Measurements from ENCODE around the gene PLEKHA6.
"Not testable (repeated sequence)": the region's sequence is repeated elsewhere in the genome, so short reads cannot be mapped to it uniquely, and the experiment has no call there.

Gene PLEKHA6

DNA sequence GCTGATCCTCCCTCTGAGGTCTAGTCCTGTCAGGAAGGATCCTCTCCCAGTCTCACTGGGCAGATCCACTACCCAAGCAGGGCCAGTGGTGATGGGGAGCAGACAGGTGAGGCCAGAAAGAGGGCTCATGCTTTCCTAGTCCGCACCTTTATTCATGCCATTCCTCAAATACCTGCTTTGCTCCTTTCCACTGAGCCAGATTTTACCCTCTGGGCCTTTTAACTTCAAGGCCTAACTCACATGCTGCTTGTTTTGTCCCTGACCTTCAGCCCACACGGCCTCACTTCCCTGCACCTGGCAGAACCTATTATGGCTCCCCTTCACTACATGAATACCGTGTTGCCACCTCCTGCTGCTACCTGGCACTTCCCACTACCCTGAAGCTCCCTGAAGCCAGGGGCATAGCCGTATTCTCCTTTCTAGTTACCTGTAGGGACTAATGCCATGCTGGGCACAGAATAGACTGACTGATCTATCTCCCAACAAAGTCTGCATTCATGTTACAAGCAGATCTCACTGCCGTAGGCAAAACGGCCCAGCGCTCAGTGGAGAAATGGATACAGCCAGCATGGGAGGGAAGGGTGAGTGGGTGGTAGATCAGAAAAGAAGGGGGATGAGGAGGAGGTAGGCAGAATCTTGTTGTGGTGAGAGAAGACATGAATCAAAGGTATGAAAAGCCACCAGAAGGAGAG, 109.8 kb downstream of the PLEKHA6 start:
- no peak for FAIRE-seq
- no peak for TF ChIP-seq POU2F2 (IDR thresholded peaks at IDR 0.05; ENCODE audit: low read depth, low read length)
- no peak for TF ChIP-seq PAX5 (IDR thresholded peaks at IDR 0.05; ENCODE audit: insufficient read depth, low read length, severe bottlenecking)
- no peak for TF ChIP-seq POLR2A (IDR thresholded peaks at IDR 0.05; ENCODE audit: low read depth, low read length)
- no peak for TF ChIP-seq SPI1 (IDR thresholded peaks at IDR 0.05; ENCODE audit: low read depth, low read length)
- TF ChIP-seq TAF1 (IDR thresholded peaks at IDR 0.05; ENCODE audit: low read depth, low read length) = no peak
- no peak for TF ChIP-seq POLR2AphosphoS5 (IDR thresholded peaks at IDR 0.05; ENCODE audit: low read depth, low read length)

DNA sequence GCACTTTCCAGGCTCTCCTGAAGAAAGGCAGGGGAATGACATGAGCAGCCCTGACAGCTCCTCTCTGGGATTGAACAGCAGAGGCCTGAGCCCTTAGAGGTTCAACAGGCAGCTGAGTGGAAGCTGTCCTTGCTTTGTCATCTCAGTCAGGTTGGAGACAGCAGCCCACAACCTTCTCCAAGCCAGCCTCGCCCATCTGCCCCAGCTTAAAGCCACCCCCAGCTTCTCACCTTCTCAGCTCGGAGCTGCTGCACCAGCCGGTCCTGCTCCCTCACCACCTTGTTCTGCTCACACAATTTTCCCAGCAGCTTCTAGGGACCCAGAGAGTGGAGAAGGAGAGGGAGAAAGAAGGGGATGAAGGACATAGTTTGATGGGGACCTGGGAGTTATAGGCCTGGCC, 110.8 kb downstream of the PLEKHA6 start:
- FAIRE-seq (no peak), DNase-seq (ENCODE audit: insufficient read length, low spot score) (no peak)
- TF ChIP-seq TAF1 (IDR thresholded peaks at IDR 0.05; ENCODE audit: low read depth, low read length) (no peak), POU2F2 (IDR thresholded peaks at IDR 0.05; ENCODE audit: low read depth, low read length) (no peak), POLR2AphosphoS5 (IDR thresholded peaks at IDR 0.05; ENCODE audit: low read depth, low read length) (no peak), SPI1 (IDR thresholded peaks at IDR 0.05; ENCODE audit: low read depth, low read length) (no peak), PAX5 (IDR thresholded peaks at IDR 0.05; ENCODE audit: insufficient read depth, low read length, severe bottlenecking) (no peak), POLR2A (IDR thresholded peaks at IDR 0.05; ENCODE audit: low read depth, low read length) (no peak)

More for the DNA sequence above, 109.8 kb downstream of the PLEKHA6 start:
- DNase-seq (ENCODE audit: insufficient read length, low spot score) = no peak

DNA sequence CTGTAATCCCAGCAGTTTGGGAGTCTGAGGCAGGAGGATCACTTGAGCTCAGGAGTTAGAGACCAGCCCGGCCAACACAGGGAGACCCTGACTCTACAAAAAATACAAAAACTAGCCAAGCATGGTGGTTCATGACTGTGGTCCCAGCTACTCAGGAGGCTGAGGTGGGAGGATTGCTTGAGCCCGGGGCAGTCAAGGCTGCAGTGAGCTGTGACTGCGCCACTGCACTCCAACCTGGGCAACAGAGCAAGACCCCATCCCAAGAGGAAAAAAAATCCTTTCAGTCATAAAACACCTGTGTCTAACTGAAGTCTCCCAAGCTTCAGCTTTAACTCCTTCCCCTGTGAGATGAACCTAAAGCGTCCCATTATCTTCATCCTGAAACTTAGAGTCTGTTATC, 112.9 kb downstream of the PLEKHA6 start:
- no peak for TF ChIP-seq POU2F2 (IDR thresholded peaks at IDR 0.05; ENCODE audit: low read depth, low read length)
- TF ChIP-seq PAX5 (IDR thresholded peaks at IDR 0.05; ENCODE audit: insufficient read depth, low read length, severe bottlenecking) = no peak
- TF ChIP-seq POLR2AphosphoS5 (IDR thresholded peaks at IDR 0.05; ENCODE audit: low read depth, low read length) = no peak
- no peak for TF ChIP-seq TAF1 (IDR thresholded peaks at IDR 0.05; ENCODE audit: low read depth, low read length)
- no peak for TF ChIP-seq SPI1 (IDR thresholded peaks at IDR 0.05; ENCODE audit: low read depth, low read length)
- no peak for TF ChIP-seq POLR2A (IDR thresholded peaks at IDR 0.05; ENCODE audit: low read depth, low read length)
- no peak for FAIRE-seq

DNA sequence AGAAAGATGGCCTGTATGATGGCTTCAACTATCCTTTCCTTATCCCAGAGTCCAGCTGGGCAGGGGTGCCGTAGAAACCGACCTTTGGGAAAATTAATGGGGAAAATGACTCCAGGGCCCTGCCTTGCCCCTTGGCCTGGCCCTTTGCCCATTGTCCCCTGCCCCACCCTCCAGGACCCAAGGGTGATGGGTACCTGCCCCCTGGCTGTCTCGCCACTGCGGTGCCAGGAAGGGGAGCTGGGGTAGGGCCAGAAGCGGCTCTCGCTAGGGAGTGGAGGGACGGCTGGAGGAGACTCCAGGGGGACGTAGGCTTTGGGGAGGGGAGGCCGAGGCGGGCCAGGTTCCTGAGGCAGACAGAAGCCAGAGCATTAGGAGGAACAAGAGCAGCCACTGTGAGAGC, 116.8 kb downstream of the PLEKHA6 start:
- FAIRE-seq = no peak
- no peak for DNase-seq (ENCODE audit: insufficient read length, low spot score)
- TF ChIP-seq SPI1 (IDR thresholded peaks at IDR 0.05; ENCODE audit: low read depth, low read length) (no peak), POU2F2 (IDR thresholded peaks at IDR 0.05; ENCODE audit: low read depth, low read length) (no peak), PAX5 (IDR thresholded peaks at IDR 0.05; ENCODE audit: insufficient read depth, low read length, severe bottlenecking) (no peak), POLR2AphosphoS5 (IDR thresholded peaks at IDR 0.05; ENCODE audit: low read depth, low read length) (no peak), POLR2A (IDR thresholded peaks at IDR 0.05; ENCODE audit: low read depth, low read length) (no peak), TAF1 (IDR thresholded peaks at IDR 0.05; ENCODE audit: low read depth, low read length) (no peak)

More for the DNA sequence above, 112.9 kb downstream of the PLEKHA6 start:
- no peak for DNase-seq (ENCODE audit: insufficient read length, low spot score)

DNA sequence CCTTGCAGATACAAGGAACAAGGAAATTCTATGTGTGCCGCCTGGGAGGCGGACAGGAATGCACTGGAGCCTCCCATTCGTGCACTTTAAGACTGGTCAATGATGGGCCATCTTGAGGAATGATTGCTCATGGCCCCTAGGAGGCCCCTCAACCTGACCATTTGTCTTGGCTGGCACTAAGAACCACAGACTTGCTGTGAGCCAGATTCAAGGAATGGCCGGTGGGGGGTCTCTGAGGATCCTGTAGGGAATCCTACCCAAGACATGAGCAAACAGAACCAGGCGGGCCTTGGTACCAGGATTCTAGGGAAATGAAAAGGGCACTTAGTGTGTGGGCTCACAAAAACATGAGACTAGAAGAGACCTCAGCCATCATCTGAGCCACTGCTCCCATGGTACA, 117.8 kb downstream of the PLEKHA6 start:
- FAIRE-seq (no peak), DNase-seq (ENCODE audit: insufficient read length, low spot score) (no peak)
- TF ChIP-seq POLR2A (IDR thresholded peaks at IDR 0.05; ENCODE audit: low read depth, low read length) = no peak
- TF ChIP-seq PAX5 (IDR thresholded peaks at IDR 0.05; ENCODE audit: insufficient read depth, low read length, severe bottlenecking) = no peak
- no peak for TF ChIP-seq TAF1 (IDR thresholded peaks at IDR 0.05; ENCODE audit: low read depth, low read length)
- TF ChIP-seq POLR2AphosphoS5 (IDR thresholded peaks at IDR 0.05; ENCODE audit: low read depth, low read length) = no peak
- no peak for TF ChIP-seq POU2F2 (IDR thresholded peaks at IDR 0.05; ENCODE audit: low read depth, low read length)
- no peak for TF ChIP-seq SPI1 (IDR thresholded peaks at IDR 0.05; ENCODE audit: low read depth, low read length)

DNA sequence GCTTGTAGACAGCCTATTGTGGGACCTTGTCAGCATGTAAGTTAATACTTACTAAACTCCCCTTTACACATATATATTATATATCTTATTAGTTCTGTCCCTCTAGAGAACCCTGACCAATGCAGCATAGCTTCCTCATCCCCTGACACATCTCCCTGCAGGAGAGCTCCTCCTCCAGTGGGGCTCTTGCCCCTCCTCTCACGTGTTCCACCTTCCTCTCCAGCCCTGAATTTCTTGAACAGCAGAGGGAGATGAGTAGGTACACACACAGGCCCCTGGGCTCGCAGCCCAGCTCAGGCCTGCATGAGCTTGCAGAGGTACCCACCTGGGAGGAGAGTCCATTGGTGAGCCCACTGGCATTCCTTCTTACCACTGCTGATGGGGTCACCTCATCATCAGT, 118.7 kb downstream of the PLEKHA6 start:
- no peak for DNase-seq (ENCODE audit: insufficient read length, low spot score)
- TF ChIP-seq POLR2AphosphoS5 (IDR thresholded peaks at IDR 0.05; ENCODE audit: low read depth, low read length) = no peak
- TF ChIP-seq POLR2A (IDR thresholded peaks at IDR 0.05; ENCODE audit: low read depth, low read length) = no peak
- no peak for TF ChIP-seq POU2F2 (IDR thresholded peaks at IDR 0.05; ENCODE audit: low read depth, low read length)
- no peak for TF ChIP-seq PAX5 (IDR thresholded peaks at IDR 0.05; ENCODE audit: insufficient read depth, low read length, severe bottlenecking)
- FAIRE-seq = no peak

DNA sequence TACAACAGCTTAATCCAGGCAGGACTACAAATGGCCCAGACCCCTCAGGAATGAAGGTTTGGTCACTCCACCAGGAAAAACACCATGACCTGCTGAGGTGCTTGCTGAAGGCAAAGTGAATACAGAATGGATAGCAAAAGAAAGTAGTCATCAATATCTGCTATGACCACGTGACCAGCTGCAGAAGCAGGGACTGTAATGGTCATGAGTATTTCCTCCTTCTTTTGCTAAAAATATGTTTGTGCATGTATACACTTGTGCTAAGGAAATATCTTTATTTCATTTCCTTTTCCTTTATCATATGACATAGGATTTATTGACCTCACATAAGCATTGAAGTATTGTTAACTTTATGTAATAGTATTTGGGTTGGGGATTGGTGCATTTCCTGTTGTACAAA, 119.5 kb downstream of the PLEKHA6 start:
- TF ChIP-seq SPI1 (IDR thresholded peaks at IDR 0.05; ENCODE audit: low read depth, low read length) = no peak
- TF ChIP-seq POLR2AphosphoS5 (IDR thresholded peaks at IDR 0.05; ENCODE audit: low read depth, low read length) = no peak
- no peak for TF ChIP-seq POLR2A (IDR thresholded peaks at IDR 0.05; ENCODE audit: low read depth, low read length)
- no peak for FAIRE-seq
- DNase-seq (ENCODE audit: insufficient read length, low spot score) = no peak

DNA sequence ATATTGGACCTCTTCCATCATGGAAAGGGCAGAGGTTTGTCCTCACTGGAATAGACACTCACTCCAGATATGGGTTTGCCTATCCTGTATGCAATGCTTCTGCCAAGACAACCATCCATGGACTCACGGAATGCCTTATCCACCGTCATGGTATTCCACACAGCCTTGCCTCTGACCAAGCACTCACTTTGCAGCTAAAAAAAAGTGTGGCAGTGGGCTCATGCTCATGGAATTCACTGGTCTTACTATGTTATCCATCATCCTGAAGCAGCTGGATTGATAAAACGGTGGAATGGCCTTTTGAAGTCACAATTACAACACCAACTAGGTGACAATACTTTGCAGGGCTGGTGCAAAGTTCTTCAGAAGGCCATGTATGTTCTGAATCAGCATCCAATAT, 120.3 kb downstream of the PLEKHA6 start:
- DNase-seq (ENCODE audit: insufficient read length, low spot score); FAIRE-seq: not testable (repeated sequence)

DNA sequence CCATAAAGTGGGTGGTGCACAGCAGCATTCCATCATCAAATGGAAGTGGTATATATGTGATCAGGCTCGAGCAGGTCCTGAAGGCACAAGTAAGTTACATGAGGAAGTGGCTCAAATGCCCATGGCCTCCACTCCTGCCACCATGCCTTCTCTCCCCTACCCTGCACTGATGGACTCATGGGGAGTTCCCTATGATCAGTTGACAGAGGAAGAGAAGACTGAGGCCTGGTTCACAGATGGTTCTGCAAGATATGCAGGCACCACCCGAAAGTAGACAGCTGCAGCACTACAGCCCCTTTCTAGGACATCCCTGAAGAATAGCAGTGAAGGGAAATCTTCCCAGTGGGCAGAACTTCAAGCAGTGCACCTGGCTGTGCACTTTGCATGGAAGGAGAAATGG, 121.2 kb downstream of the PLEKHA6 start:
- FAIRE-seq; DNase-seq (ENCODE audit: insufficient read length, low spot score): not testable (repeated sequence)

DNA sequence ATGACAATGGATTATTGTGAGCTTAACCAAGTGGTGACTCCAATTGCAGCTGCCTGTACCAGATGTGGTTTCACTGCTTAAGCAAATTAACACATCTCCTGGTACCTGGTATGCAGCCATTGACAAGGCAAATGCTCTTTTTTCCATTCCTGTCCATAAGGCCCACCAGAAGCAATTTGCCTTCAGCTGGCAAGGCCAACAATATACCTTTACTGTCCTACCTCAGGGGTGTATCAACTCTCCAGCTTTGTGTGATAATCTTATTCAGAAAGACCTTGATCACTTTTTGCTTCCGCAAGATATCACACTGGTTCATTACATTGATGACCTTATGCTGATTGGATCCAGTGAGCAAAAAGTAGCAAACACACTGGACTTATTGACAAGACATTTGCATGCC, 122.2 kb downstream of the PLEKHA6 start:
- not testable (repeated sequence) for FAIRE-seq; DNase-seq (ENCODE audit: insufficient read length, low spot score)

DNA sequence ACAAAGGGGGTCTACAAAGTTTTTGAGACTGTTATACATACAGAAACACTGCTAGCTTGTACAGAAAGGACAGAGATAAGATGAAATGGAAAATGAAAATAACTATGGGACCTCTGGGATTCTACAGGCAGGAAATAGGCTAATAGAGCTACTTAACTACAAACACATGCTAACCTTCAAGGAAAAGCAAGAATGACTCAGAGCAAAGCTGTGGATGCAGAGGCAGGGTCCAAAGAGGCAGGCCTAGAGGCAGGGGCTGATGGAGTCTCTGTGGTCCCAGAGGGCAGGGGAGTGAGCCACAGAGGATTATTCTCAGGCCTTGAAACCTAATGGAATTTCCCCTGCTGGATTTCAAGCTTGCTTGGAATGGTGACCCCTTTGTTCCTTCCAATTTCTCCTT, 127.2 kb downstream of the PLEKHA6 start:
- no peak for FAIRE-seq
- DNase-seq (ENCODE audit: insufficient read length, low spot score) = no peak
- TF ChIP-seq PAX5 (IDR thresholded peaks at IDR 0.05; ENCODE audit: insufficient read depth, low read length, severe bottlenecking) (no peak), POLR2AphosphoS5 (IDR thresholded peaks at IDR 0.05; ENCODE audit: low read depth, low read length) (no peak), TAF1 (IDR thresholded peaks at IDR 0.05; ENCODE audit: low read depth, low read length) (no peak), POU2F2 (IDR thresholded peaks at IDR 0.05; ENCODE audit: low read depth, low read length) (no peak), SPI1 (IDR thresholded peaks at IDR 0.05; ENCODE audit: low read depth, low read length) (no peak), POLR2A (IDR thresholded peaks at IDR 0.05; ENCODE audit: low read depth, low read length) (no peak)

All from GM12891 (cell line).